GM19452 (cell line): ENCODE measurements around the gene C11orf91.
"Not testable (repeated sequence)": the region's sequence is repeated elsewhere in the genome, so short reads cannot be mapped to it uniquely, and the experiment has no call there.

Experiments
- ATAC-seq: cut with Tn5 transposase; IDR thresholded peaks from one replicate; pipeline ENCODE4 v1.9.1; 2021; ENCODE audit not compliant: unreplicated experiment

Gene C11orf91

GRCh38 chr11:33698921-33699320 is 1.7 kb downstream of the C11orf91 start:
- no peak for ATAC-seq

GRCh38 chr11:33697997-33698396 is 2.6 kb downstream of the C11orf91 start:
- ATAC-seq, result no peak

GRCh38 chr11:33696931-33697638 is 3.5 kb downstream of the C11orf91 start:
- ATAC-seq, result no peak

GRCh38 chr11:33696411-33696810 is 4.2 kb downstream of the C11orf91 start:
- no peak for ATAC-seq

GRCh38 chr11:33695051-33695566 is 5.5 kb downstream of the C11orf91 start:
- ATAC-seq, result no peak

- ATAC-seq, result no peak
Observed at GRCh38 chr11:33694346-33695050, 6.1 kb downstream of the C11orf91 start.

GRCh38 chr11:33692541-33692940 is 8.1 kb downstream of the C11orf91 start:
- no peak for ATAC-seq

- ATAC-seq, result no peak
Observed at GRCh38 chr11:33692013-33692504, 8.6 kb downstream of the C11orf91 start.

- no peak for ATAC-seq
Observed at GRCh38 chr11:33691066-33691864, 9.4 kb downstream of the C11orf91 start.

- ATAC-seq, result no peak
Observed at GRCh38 chr11:33690290-33691065, 10.1 kb downstream of the C11orf91 start.

- no peak for ATAC-seq
Observed at GRCh38 chr11:33689501-33689900, 11.1 kb downstream of the C11orf91 start.

GRCh38 chr11:33689085-33689484 is 11.5 kb downstream of the C11orf91 start:
- ATAC-seq, result no peak

- ATAC-seq, result no peak
Observed at GRCh38 chr11:33687733-33688479, 12.7 kb downstream of the C11orf91 start.

GRCh38 chr11:33685082-33685481 is 15.5 kb downstream of the C11orf91 start:
- ATAC-seq, result no peak

GRCh38 chr11:33684003-33684706 is 16.5 kb downstream of the C11orf91 start:
- no peak for ATAC-seq

- ATAC-seq, result no peak
Observed at GRCh38 chr11:33682446-33682845, 18.2 kb downstream of the C11orf91 start.

GRCh38 chr11:33682019-33682418 is 18.6 kb downstream of the C11orf91 start:
- no peak for ATAC-seq

GRCh38 chr11:33678616-33679015 is 22.0 kb downstream of the C11orf91 start:
- not testable (repeated sequence) for ATAC-seq
